Cardiac muscle cell (in vitro differentiated cells and primary cell): ENCODE data around the gene MAD2L1BP. TPM values are rescaled to one million over a fixed set of nuclear protein-coding genes. Genes with fewer than 3 reads are reported as not detected.

Source experiments
- DNase-seq, 2 donors: peaks; one replicate each; pipeline versions ENCODE4 v3.0.0 to v3.0.0-alpha.2; 2010 to 2017; ENCODE audit warnings: low read depth in 1 of 2, low spot score in 1 of 2
- H3K27ac ChIP-seq: fragments of 200-600 bp; sonication (generic); 2 replicates; pipeline ENCODE4 v1.5.1; 2016
- H3K27me3 ChIP-seq: fragments of 200-600 bp; sonication (generic); 2 replicates; pipeline ENCODE4 v1.6.0; 2016; ENCODE audit warnings: control low read depth
- H3K36me3 ChIP-seq: fragments of 200-600 bp; sonication (generic); 2 replicates; pipeline ENCODE4 v1.5.1; 2016; ENCODE audit warnings: control low read depth
- H3K4me1 ChIP-seq: fragments of 200-600 bp; sonication (generic); 2 replicates; pipeline ENCODE4 v1.8.1; 2017; ENCODE audit warnings: low read depth, mild to moderate bottlenecking, mixed run types
- H3K4me3 ChIP-seq: fragments of 200-600 bp; sonication (generic); 2 replicates; pipeline ENCODE4 v1.5.1; 2016; ENCODE audit warnings: mild to moderate bottlenecking
- H3K9me3 ChIP-seq: fragments of 200-600 bp; sonication (generic); 2 replicates; pipeline ENCODE4 v1.5.1; 2017; ENCODE audit warnings: low read depth, mild to moderate bottlenecking, control low read depth
- CTCF ChIP-seq: IDR thresholded peaks from 2 replicates; pipeline ENCODE4 v1.5.1; 2012; ENCODE audit warnings: low read depth, mild to moderate bottlenecking, low read length
- polyA plus RNA-seq: library from polyadenylated mRNA; unstranded; fragments of >200 nt; fragmentation: Nextera tagmentation; extraction: Ambion mirVana; gene quantifications from 2 replicates; pipeline ENCODE4 v1.2.1, GENCODE V29; 2016
- total RNA-seq: library from RNA; depleted of rRNA; stranded (reverse); fragments of >200 nt; gene quantifications from 2 replicates; pipeline ENCODE4 v1.2.3, GENCODE V29; 2016

The MAD2L1BP gene
- total and polyA plus RNA-seq, 2 experiments from 2014 or later, result 34.0 to 53.7 TPM

- peaks cover 34% of the 10 kb centered on the region for H3K4me1 ChIP-seq
- H3K4me3 ChIP-seq, result no peak overlapping the region
- peaks cover 15% of the 10 kb centered on the region for H3K36me3 ChIP-seq
- peak; percentile 60 to 65 for DNase-seq
- no peaks in the 10 kb centered on the region for H3K9me3 ChIP-seq
- peak overlapping the region; percentile 86 for H3K27ac ChIP-seq
- no peaks in the 10 kb centered on the region for H3K27me3 ChIP-seq
- TF ChIP-seq CTCF, result no peak
Measured at GRCh38 chr6:43669922-43670622, 34.4 kb downstream of the MAD2L1BP start.

- H3K27ac ChIP-seq, result peak overlapping the region; percentile 86
- no peak overlapping the region for H3K4me3 ChIP-seq
- DNase-seq, result no peak
- H3K36me3 ChIP-seq, result peaks cover 18% of the 10 kb centered on the region
- TF ChIP-seq CTCF, result no peak
- H3K4me1 ChIP-seq, result peaks cover 34% of the 10 kb centered on the region
- H3K9me3 ChIP-seq, result no peaks in the 10 kb centered on the region
- no peaks in the 10 kb centered on the region for H3K27me3 ChIP-seq
Measured at GRCh38 chr6:43670623-43670986, 35.0 kb downstream of the MAD2L1BP start.

DNA sequence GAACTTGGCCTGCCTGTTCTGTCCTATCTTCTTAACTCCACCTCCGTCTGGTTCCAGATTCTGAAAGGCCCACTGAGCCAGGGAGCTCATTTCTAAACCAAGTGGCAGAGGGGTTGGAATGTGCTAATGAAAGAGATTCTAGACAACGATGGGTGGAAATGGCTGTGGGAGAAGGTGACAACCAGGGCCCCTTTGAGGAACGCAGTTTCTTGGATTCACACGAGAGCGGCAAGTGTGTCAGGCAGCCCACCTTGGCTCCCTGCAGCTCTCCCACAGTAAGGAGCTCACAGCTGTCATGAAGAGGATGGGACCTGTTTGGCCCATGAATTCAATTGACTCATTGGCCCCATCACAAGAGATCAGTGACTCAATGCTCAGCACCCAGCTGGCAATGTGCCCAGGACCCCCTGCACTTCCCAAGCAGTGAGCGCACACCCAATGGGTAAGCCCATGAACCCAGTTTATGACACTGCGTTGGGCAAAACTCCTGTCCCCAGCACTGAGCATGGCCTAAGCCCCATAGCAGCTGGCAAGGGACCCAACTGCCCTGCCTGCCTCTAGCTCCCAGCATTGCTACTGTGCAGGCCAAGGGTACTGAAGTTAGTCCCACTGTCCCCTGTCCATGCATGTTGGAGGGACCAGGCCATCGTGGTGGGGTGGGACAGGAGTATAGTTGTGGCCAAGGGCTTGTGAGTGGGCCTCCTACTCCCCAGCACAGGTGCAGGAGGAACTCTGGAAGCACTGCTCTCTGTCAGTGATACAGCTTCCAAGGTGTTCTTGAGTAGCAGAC lies 35.6 kb downstream of the MAD2L1BP start:
- Histone ChIP-seq H3K9me3 (no peaks in the 10 kb centered on the region), H3K27ac (peak overlapping the region; percentile 86), H3K4me1 (peaks cover 34% of the 10 kb centered on the region), H3K36me3 (peaks cover 18% of the 10 kb centered on the region), H3K4me3 (no peak overlapping the region), H3K27me3 (no peaks in the 10 kb centered on the region)
- DNase-seq, result no peak
- no peak for TF ChIP-seq CTCF

- no peak for DNase-seq
- TF ChIP-seq CTCF, result no peak
- H3K4me1 ChIP-seq, result peaks cover 31% of the 10 kb centered on the region
- H3K4me3 ChIP-seq, result no peak overlapping the region
- no peaks in the 10 kb centered on the region for H3K9me3 ChIP-seq
- H3K36me3 ChIP-seq, result peaks cover 24% of the 10 kb centered on the region
- H3K27me3 ChIP-seq, result no peaks in the 10 kb centered on the region
- no peak overlapping the region for H3K27ac ChIP-seq
Measured at GRCh38 chr6:43671801-43672690, 36.4 kb downstream of the MAD2L1BP start.

DNA sequence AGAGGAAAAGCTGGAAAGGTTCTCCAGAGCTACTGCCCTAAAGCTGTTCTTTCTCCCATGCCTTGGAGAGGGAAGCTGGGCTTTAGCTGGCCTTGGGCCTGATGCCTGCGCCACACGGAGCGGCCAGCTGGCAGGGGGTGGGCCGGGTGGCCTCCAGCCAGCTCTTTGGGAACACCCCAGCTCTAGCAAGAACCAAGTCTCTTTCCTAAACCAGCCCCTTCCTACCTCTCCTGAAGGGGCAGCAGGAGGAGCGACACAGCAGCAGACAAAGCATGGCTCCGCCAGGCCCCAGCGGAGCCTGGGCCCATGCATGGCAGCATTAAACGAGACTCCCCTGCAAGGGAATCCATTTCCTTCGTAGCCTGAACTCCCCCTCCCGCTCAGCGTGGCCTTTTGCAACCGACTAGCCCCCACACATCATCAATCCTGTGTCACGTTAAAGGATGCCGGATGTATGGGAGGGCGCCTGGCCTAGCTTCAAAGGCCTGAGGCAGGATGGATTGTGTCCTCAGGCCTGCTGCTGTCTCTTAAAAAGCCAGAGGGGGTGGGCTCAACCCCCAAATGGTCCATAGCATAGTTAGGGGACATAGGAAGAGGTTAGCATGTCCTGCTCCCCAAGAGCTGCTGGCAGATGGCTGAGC lies 37.9 kb downstream of the MAD2L1BP start:
- Histone ChIP-seq H3K36me3 (peaks cover 34% of the 10 kb centered on the region), H3K9me3 (no peaks in the 10 kb centered on the region), H3K4me3 (no peak overlapping the region), H3K27ac (no peak overlapping the region), H3K27me3 (no peaks in the 10 kb centered on the region), H3K4me1 (peaks cover 19% of the 10 kb centered on the region)
- TF ChIP-seq CTCF, result no peak
- DNase-seq, result no peak
